HCEC 1CT (cell line): ENCODE measurements around the gene APP.

Experiments
- DNase-seq: peaks from one replicate; pipeline ENCODE4 v3.0.0-alpha.2; 2017

APP gene

DNA sequence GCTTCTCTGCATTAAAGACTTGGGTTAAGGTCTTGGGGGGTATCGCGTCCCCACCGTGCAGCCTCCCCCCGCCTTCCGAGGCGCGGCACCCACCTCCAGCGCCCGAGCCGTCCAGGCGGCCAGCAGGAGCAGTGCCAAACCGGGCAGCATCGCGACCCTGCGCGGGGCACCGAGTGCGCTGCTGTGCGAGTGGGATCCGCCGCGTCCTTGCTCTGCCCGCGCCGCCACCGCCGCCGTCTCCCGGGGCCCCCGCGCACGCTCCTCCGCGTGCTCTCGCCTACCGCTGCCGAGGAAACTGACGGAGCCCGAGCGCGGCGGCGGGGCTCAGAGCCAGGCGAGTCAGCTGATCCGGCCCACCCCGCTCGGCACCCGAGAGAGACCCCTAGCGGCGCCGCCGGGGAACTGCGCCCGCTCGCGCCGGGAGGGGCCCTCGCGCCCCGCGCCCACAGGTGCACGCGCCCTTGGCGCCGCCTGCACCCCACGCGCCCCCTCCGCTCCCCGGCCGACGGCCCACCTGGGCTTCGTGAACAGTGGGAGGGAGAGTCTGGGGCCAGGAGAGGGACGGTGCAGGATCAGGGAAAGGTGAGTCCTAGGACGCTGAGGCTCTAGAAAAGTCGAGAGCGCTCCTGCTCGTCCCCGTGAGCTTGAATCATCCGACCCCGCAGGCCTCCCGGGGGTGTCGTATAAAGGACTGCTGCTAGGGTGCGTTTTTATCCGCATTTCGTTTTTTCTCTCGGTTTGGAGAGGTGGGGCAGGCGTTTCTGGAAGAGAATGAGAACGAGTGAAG lies at the start of gene APP:
APP (minus strand) TSS at position 300 of the 787 bp plus-strand sequence; CDS start at position 150, 150 bp downstream.
- peak; percentile 74 for DNase-seq

DNA sequence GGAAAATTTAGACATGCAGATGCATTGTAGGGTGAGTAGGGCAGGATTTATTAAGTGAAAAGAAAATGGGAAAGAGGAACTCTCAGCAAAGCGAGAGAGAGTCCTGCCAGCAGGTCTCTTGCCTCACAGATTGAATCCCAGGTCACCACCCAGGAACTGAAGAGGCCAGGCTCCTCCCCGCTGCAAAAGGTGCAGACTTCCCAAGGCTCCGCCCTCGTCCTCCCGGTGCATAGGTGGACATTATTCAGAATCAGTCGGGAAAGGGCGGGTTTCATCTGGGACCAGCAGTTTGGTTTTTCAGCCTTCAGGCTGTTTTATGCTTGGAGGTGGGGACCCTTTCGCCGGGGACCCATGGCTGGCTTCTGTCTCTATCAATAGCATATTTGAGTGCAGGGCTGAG lies 41.6 kb upstream of the APP start:
- DNase-seq: no peak

DNA sequence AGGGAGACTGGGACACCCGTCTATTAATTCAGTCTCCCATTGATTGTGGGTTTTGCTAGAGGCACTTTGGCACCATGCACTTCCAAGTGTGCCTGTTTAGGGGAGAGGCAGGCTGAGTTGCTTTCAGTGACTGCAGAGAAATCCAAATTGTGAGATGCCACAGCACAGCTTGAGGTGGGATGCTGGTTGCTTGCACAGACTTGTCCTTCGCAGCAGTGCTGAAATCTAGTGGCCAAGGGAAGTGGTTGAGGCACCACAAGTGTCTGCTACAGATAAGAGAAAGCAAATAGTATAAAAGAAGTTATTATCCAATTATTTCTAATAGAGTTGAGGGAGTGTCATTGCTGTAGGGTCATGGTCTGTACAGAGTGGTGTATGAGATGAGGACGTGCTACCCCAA lies 40.0 kb upstream of the APP start:
- DNase-seq: no peak

DNA sequence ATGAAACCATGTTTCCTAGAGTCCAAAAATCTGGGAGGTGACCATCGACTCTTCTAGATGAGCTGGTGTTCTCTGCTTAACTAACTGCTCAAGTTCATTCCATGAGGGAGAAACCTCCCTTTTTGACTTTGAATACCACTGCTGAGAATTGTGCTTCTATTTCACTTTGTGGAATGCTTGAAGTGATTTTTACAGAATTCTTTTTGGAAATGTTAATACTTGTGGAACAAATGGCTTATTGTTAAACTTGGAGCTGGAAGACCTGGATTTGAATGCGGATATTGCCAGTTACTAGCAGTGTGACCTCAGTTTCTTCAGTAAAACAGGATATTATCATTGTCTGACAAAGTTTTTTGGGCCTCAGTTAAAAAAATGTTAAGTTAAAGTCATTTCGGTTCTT lies 36.5 kb upstream of the APP start:
- DNase-seq: no peak

DNA sequence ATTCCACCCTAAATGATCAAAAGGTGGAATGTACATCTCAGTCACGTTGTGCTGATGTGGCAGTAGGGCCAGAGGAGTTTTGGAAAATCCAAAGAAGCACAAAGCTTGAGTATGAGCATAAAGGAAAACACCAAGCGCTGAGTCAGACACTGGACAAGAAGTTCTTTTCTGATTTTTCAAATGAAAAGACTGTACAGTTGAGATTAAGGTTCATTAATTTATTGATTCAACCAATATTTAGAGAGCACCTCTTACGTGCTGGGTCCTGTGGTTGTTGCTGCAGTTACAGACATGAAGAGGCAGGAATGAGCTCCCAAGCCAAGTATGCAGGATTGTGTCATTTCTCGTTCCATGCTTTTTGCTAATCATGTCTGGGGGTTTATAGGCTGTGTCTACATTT lies 28.9 kb upstream of the APP start:
- DNase-seq: peak; percentile 35

DNA sequence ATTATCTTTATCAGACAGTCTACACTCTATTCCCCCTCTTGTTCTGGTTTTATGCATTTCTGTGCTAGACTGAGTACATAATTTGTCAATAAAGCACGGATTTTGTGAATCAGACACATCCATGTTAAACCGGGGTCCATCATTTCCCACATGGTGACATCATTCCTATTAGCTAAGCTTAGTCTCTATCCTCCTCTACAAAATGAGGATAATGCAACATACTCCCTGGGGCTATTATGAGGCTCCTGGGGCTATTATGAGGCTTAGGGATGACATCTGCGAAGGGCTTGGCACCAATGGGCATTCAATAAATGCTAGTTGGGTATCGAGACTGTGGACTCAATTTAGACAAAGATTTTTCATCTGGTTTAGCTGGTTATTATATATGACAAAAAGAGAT lies 25.1 kb upstream of the APP start:
- DNase-seq: no peak

DNA sequence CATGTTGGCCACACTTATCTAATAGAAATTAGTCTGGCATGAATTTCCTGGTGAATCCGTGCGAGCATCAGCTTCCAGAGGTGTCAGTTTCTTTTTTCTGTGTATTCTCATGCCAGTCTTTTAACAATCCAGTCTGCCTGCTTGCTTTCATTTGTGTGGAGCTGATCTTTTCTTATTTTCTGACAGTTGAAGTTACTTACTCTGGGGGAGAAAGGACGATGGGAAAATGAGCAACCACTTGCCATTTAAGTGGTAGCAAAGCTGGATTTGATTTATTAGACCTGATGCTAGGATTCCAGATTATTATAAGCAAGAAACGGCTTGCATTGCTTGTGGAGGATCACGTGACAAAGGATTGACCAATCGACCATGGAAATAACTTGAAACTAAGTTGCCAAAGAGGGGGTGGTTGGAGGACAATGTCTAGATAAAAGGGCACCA lies 24.3 kb upstream of the APP start:
- no peak for DNase-seq

DNA sequence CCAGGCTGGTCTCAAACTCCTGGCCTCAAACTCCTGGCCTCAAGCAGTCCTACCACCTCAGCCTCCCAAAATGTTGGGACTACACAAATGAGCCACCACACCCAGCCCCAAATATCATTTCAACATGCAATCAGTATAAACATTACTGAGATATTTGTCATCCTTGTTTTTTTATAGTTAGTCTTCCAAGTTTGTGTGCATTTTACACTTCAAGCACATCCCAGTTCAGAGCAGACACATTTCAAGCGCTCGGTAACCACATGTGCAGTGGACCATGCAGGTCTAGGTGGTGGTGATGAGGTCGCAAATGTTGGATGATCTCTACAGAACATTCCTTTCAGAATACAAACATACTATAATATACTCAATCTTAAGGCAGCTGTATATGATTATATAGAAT lies 23.8 kb upstream of the APP start:
- DNase-seq: no peak

DNA sequence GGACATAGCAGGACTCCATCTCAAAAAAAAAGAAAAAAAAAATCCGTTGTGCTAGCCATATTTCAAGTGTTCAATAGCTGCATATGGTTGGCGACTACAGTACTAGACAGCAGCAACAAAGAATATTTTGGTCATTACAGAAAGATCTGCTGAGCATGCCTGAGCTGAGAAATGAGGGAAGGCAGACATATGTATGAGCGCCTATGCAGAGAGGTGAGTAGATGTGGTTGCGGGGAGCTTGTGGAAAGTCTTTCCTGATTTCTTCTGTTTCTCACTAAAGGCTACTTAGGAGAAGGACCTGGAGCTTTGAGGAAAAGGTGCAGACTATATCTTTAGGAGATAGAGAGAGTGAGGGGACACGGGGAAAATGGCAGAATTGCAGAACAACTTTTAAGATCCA lies 21.0 kb upstream of the APP start:
- DNase-seq: no peak

DNA sequence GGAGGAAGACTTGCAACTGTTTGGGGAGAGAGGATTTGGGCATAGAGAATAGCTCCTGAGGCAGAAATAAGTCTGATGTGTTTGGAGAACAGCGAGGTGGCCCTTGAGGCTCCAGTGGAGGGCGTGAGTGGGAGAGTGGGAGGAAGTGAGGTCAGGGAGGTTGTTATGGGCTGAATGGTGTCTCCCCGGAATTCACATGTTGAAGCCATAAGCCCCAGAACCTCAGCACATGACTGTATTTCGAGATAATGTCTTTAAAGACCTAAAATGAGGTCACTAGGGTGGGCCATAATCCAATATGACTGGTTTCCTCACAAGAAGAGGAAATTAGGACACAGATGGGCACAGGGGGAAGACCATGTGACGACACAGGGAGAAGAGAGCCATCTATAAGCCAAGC lies 17.9 kb upstream of the APP start:
- no peak for DNase-seq

DNA sequence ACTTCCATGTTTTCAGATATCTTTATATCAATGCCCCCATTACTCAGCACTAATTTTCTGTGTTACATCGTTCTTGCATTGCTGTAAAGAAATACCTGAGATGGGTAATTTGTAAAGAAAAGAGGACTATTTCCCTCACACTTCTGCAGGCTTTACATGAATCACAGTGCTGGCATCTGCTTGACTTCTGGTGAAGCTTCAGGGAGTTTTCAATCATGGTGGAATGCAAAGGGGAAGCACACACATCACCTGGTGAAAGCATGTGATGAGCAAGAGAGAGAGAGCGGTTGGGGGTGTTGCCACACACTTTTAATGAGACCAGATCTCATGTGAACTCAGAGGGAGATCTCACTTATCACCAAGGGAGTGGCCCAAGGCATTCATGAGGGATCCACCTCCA lies 14.9 kb upstream of the APP start:
- no peak for DNase-seq

DNA sequence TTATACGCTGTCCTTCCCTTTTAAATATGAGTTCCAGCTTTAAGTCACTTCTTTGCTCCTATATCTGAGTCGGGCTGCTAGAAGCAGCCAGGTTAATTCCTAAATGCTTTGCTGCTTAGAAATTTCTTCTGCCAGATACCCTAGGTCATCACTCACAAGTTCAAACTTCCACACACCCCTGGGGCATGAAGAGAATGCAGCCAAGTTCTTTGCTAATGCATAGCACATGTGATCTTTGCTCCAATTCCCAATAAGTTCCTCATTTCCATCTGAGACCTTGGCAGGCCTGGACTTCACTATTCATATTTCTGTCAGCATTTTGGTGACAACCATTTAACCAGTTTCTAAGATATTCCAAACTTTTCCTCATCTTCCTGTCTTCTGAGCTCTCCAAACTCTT lies 14.5 kb upstream of the APP start:
- no peak for DNase-seq

DNA sequence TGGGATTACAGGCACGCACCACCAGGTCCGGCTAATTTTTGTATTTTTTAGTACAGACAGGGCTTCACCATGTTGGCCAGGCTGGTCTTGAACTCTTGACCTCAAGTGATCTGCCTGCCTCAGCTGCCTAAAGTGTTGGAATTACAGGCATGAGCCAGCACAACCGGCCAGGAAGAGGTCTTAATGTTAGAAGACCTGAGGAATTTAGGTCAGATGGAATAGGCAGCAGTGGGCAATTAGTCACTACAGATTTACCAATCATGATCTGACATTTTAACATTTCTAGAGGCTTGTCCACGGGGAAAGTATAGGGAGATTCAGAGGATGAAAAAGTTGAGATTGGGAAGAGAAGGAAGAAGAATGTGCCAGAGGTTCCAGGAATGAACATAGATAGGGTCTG lies 8.9 kb upstream of the APP start:
- DNase-seq: peak; percentile 46

DNA sequence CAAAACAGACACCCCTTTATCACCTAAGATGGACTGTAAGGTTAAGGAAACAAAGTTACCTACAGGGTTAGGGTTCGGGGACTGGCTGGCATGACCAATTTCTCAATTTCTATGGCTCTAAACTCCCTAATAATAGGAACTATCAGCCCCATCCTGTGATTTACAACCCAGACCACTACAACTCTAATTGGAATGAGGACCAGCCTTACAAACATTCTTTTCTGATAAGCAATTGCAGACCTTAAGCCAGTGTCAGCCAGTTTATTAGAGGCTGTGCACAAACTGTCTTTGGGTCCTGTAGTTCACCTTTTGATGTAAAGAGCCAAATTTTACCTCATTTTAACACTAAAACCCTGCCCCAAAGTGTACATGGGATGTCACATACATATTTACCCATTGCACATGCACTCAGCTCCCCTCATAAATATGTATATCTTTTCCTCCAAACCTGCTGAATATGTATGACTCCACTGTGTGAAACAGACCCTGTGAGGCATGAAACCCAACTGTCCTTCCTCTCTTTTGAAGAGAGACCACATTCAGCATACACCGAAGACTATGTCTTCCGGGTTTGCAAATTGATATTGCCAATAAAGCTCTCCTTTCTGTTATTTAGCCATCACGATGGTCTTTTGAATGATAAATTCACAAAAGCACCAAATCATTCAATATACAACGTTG lies 7.3 kb upstream of the APP start:
- DNase-seq: no peak

DNA sequence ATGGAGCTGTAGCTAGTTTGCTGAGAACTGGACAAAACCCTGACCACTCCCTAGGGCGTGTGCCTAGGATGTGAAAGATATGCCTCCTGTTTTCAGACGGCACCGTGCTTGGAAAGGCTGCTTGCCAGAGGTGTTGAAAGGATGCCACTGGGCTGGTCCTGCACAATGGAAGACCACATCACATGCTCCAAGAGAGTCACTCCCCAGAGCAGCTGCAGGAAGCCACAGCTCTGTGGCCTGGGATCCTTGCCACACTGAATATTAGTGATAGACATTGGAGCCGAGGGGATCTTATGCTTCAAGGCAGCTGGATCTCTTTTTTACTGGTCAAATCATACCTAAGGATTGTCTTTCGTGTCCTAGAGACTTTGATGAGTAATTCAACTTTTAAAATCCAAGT lies 6.6 kb upstream of the APP start:
- no peak for DNase-seq

DNA sequence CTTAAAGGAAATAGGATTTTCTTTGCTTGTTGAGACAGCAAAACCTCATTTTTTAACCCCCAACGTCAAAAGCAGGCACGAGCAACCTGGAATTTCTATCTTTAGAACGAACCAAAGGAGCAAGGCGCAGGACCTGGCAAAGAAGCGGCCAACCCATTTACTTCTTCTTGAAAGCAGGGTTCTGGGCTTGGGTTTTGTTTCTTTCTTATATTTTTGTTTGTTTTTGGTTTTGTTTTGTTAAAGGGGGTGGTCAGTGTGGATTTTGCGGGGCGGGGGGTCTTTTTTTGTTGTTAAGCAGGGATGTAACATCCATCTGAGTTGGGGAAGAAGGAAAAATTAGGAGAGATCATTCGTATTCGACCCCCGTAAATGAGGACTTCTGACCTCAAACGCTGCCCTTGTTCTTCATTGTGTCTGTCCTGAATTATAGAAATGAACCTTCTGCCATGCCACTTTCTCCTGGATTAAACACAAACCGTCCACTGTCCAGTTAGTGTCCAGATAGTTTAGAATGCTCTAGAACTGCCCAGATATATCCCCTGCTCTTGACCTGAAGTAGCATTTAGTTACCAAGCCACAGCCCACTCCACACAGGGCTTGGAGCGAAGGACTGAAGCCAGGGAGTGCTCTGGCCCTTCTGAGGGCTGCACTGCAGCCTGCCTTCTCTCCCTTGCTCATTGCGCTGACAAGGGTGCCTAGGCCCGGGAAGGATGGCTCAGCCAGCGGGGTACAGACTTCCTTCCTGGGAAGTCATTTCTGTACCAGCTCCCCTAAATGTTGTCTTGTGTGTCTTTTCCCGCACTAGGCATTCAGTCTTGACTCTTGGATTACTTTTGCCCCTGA lies 909 bp upstream of the APP start:
- DNase-seq: no peak

DNA sequence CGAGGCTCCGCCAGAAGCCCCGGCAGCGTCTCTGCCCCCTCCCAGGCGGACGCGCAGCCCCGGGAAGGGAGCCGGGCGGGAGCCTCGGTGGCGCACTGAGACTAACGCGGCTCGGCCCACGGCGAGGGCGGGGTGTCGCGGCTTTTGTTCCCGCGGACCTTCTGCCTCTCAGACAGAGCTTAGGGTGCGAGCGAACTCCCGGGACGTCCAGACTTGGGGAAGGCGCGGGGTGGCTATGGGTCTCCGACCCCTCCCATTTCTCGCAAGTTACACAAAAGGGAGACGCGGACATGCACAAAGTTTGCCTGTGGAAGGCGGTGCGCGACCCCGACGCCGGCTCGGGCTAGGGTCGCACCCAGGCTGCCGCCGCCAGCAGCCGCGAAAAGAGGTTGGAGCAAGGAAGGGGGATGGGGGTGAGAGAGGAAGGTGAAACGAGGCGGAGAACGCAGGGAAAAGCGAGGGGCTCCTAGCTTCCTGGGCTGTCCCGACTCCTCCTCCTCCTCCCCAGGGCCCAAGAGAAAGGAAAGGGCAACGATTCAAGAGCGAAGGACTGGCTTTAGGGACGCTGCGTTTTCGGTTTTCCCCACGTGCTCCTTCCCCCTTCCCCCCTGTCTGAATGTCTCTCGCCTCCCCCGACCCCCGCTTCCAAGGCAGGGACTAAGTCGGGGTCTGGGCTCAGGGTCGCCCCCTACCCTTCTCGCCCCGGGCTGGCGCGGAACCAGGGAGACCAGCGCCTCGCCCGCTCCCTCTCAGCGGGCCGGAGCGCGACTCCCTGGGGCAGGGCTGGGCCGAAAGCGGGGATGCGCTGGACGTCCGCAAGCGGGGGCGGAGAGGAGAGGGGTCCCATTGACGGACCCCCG lies 729 bp downstream of the APP start:
- peak; percentile 56 for DNase-seq

DNA sequence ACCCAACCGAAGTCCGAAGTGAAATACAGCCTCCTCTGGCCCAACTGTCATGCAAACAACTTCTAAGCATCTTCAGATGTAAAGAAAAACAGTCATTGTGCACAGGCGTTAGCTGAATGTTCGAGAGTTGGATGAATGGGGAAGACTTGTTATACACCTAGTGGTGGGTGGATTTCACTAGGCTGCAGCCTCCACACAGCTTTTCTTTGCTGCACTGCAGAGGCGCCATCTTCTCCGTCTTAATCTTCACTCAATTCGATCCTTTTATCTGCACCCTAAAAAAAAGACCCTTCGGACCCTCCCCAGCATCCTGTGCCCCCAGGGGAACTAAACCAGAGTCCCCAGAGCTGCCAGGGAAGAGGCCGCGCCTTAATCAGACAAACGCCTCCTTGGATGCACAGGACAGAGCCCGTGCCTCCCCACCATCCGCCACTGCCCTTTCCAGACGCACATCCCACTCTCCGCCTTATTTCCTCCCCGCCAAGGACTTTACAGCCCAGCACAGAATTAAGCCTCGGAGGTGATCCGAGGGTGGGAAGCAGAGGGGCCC lies 1.4 kb downstream of the APP start:
- peak; percentile 80 for DNase-seq

DNA sequence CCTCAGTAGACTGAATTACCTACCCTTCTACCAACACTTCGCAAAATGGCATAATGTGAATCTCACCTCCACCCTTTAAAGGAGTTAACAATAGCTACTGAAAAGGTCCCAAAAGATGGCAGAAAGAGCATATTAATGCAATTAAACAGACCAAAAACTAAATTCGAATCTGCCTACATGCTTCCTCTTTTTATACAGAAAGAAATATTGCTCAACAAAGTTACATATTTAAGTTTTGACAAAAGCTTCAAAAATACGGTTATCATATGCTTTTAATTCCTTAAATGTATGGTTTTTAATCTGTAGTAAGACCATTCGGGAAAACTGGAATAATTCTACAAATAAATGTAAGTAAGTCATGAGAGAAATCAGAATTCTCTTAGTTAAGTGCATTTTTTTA lies 2.2 kb downstream of the APP start:
- DNase-seq: no peak

DNA sequence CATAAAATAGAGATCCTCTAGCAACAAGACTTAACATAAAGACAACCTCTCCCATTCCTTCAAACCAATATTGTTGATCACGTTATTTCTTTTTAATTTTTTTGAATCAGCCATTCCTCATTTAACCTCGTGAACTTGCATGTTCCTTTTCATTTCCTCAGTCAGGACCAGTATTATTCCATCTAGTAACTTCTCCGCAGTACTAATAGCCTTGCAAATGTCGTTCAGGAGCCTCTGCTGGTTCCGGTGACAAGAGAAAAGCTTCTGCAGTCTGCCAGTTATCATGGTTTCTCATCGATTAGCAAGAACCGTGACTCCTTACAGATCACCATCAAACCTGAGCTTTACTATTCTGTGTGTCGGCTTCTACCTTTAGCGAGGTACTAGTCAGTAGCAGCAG lies 3.0 kb downstream of the APP start:
- no peak for DNase-seq

DNA sequence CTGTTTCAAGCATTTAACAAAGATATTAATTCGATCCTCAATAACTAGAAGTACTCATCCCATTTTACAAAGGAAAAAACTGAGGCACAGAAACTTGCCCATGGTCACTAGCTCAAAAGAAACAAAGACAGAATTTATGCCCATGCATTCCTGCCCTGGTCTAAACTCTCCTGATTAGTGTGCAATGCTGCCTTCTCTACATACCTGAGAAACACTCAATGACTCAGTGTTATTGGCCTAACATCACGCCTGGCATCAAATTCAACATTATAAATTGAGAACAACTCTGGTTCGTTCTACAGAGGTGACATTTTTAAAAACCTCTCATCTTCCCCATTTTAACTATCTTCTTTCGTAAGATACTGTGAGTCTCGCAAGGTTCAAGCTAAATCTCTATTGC lies 5.2 kb downstream of the APP start:
- DNase-seq: no peak

DNA sequence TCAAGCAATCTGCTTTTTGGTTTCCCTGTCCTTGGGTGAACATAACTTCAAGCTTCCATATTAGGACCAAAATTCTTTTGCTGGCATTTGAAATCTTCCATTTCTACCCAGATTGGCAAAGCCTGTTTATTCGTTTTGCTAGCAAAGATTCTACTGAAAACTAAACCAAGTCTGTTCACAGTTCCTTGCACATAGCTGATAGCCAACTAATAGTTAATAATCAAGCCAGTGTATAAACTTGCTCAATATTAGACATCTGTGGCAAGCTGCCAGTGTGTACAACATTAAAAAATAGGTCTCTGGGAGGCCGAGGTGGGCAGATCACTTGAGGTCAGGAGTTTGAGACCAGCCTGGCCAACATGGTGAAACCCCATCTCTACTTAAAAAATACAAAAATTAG lies 6.3 kb downstream of the APP start:
- DNase-seq: no peak

DNA sequence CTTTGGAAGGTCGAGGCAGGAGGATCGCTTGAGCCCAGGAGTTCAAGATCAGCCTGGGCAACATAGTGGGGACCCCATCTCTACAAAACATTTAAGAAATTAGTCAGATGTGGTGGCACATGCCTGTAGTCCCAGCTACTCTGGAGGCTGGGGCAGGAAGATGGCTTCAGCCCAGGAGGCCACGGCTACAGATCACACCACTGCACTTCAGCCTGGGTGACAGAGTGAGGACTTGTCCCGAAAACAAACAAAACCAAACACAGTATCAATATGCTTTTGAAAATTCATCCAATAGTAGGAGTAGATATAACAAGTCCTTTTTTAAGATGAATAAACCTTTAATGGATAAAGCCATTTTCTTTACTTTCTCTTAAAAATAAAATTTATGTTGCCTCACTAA lies 8.5 kb downstream of the APP start:
- DNase-seq: no peak
